ENCODE results near the gene PADI4.

PADI4 gene

GRCh38 chr1:17287130-17287776, 20.7 kb upstream of the PADI4 start:
- H3K4me3 ChIP-seq (ENCODE audit: low read depth, low read length), result no peak overlapping the region
- DNase-seq (ENCODE audit: low read depth), result peak; percentile 80
- TF ChIP-seq MAX (IDR thresholded peaks at IDR 0.05; ENCODE audit: low read depth, low read length), result no peak
- no peak; the same call in 1 of the 2 replicates for TF ChIP-seq MYC (IDR thresholded peaks at IDR 0.05; ENCODE audit: low read depth, low read length)
- no peak for TF ChIP-seq CTCF (IDR thresholded peaks at IDR 0.05; ENCODE audit: low read depth, low read length)
- no peak for TF ChIP-seq POLR2A (IDR thresholded peaks at IDR 0.05; ENCODE audit: extremely low read depth, insufficient read length)

- no peak for DNase-seq (ENCODE audit: low read depth)
- TF ChIP-seq MYC (IDR thresholded peaks at IDR 0.05; ENCODE audit: low read depth, low read length) (no peak), POLR2A (IDR thresholded peaks at IDR 0.05; ENCODE audit: extremely low read depth, insufficient read length) (no peak), MAX (IDR thresholded peaks at IDR 0.05; ENCODE audit: low read depth, low read length) (no peak), CTCF (IDR thresholded peaks at IDR 0.05; ENCODE audit: low read depth, low read length) (no peak)
These were observed 18.3 kb upstream of the PADI4 start for GRCh38 chr1:17289721-17290120.

GRCh38 chr1:17290553-17290952, 17.4 kb upstream of the PADI4 start:
- no peak overlapping the region for H3K4me3 ChIP-seq (ENCODE audit: low read depth, low read length)
- TF ChIP-seq CTCF (IDR thresholded peaks at IDR 0.05; ENCODE audit: low read depth, low read length), result no peak
- no peak for TF ChIP-seq MAX (IDR thresholded peaks at IDR 0.05; ENCODE audit: low read depth, low read length)
- TF ChIP-seq POLR2A (IDR thresholded peaks at IDR 0.05; ENCODE audit: extremely low read depth, insufficient read length), result no peak
- no peak for TF ChIP-seq MYC (IDR thresholded peaks at IDR 0.05; ENCODE audit: low read depth, low read length)
- no peak for DNase-seq (ENCODE audit: low read depth)

More at GRCh38 chr1:17289721-17290120, 18.3 kb upstream of the PADI4 start:
- H3K4me3 ChIP-seq (ENCODE audit: low read depth, low read length), result no peak overlapping the region

GRCh38 chr1:17292299-17293160, 15.5 kb upstream of the PADI4 start:
- no peak overlapping the region for H3K4me3 ChIP-seq (ENCODE audit: low read depth, low read length)
- DNase-seq (ENCODE audit: low read depth), result no peak
- no peak for TF ChIP-seq CTCF (IDR thresholded peaks at IDR 0.05; ENCODE audit: low read depth, low read length)
- no peak for TF ChIP-seq POLR2A (IDR thresholded peaks at IDR 0.05; ENCODE audit: extremely low read depth, insufficient read length)
- no peak for TF ChIP-seq MYC (IDR thresholded peaks at IDR 0.05; ENCODE audit: low read depth, low read length)
- no peak for TF ChIP-seq MAX (IDR thresholded peaks at IDR 0.05; ENCODE audit: low read depth, low read length)

GRCh38 chr1:17293681-17294425, 14.1 kb upstream of the PADI4 start:
- H3K4me3 ChIP-seq (ENCODE audit: low read depth, low read length), result no peak overlapping the region
- TF ChIP-seq MYC (IDR thresholded peaks at IDR 0.05; ENCODE audit: low read depth, low read length), result no peak
- no peak for TF ChIP-seq CTCF (IDR thresholded peaks at IDR 0.05; ENCODE audit: low read depth, low read length)
- TF ChIP-seq POLR2A (IDR thresholded peaks at IDR 0.05; ENCODE audit: extremely low read depth, insufficient read length), result no peak
- TF ChIP-seq MAX (IDR thresholded peaks at IDR 0.05; ENCODE audit: low read depth, low read length), result no peak
- no peak for DNase-seq (ENCODE audit: low read depth)

Measured in NB4 (cell line).